GM19395 (cell line): ENCODE data around the gene CTCF.

Source experiments
- ATAC-seq: cut with Tn5 transposase; IDR thresholded peaks from one replicate; pipeline ENCODE4 v1.9.1; 2021; ENCODE audit warnings: mild to moderate bottlenecking, moderate library complexity; ENCODE audit not compliant: unreplicated experiment

The CTCF gene

DNA sequence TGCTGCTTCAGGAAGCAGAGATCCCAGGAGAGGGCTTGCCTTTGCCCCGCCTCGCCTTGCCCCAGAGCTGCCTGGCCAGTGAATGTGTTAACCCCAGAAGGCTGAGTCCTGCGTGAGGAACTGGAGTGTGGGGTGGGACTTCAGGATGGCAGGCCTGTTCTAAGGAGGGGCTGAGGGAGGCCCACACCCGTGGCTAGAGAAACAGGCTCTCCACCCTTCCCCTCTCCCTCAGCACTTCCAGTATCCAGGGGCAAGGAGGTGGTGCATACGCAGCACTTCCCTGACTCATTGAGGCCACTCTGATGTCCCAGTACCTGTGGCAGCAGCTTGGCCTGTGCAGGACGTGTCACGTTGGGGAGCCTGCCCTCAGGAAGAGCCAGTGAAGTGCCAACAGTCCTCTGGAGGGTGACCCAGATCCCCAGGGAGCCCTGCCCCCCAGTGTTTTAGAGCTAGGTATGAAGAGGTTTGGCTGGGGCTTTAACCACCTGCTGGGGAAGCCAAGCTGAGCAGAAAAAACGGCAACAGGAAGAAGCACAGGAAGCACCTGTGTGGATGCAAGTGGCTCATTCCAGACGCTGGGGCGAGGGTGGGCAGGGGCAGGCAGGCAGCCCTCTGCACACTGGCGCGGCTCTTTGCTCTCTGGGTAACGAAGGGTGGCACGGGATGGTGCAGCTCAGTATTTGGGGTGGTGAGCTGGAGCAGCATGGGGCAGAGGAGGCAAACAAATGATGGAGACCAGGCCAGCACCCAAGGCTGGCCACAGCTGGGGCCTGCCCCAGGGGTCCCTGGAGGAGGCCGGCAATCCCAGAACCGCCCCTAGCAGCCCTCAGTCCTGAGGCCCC is 14.7 kb upstream of the CTCF start:
- ATAC-seq = no peak

DNA sequence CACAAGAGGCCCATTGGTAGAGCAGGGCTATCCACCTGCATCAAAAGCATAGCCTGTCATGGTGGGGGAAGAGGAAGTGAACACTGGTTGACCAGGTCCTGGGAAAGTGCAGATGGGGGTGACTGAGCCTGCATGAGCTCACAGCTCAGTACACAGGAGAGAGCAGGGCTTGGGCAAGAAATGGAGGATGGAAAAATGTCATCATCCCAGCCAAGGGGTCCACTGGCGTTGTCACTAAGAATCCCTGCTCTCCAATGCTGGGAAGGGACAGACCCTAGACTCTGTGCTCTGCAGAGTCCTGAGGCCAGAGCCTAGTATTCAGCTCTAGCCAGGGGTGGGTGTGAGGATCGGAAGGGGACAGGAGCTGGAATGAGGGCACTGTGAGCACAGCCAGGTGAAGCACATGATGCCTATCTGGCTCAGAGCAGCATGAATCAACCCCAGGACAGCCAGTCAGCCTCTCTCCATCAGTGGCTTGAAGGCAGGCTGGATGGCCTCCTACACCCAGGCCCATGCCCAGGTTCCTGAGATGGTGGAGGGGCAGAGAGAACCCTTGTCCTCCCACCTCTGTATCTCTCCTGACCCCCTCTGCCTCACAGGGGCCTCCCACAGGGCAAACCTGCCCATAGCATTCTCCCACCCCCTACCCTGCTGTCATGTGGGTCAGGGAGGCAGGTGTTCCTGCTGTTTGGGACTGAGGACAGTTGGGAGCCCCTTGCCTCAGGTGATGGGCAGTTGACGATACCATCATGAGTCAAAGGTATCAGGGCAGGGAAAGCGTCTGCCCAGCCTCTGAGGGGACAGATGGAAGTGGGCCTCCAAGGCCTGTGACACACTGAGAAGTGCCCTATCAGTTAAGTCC is 13.8 kb upstream of the CTCF start:
- no peak for ATAC-seq

DNA sequence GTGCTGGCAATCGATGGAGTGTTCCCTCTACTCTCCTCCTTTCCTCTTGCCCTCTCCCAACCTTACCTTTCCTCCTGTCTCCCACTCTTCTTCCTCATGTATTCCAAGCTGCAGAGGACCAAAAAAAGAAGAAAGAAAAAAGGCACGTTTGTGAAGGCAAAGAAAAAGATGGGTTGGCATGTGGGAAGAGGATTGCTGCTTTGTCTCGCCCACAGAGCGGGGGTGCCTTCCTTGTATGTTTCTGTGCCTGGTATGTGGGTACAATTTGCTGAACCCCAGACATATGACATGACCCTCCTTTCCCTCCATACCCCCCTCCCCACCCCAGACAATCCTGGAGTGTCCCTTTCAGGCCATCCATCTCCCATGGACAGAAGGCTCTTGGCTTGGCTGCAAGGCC is 13.1 kb upstream of the CTCF start:
- ATAC-seq = no peak

DNA sequence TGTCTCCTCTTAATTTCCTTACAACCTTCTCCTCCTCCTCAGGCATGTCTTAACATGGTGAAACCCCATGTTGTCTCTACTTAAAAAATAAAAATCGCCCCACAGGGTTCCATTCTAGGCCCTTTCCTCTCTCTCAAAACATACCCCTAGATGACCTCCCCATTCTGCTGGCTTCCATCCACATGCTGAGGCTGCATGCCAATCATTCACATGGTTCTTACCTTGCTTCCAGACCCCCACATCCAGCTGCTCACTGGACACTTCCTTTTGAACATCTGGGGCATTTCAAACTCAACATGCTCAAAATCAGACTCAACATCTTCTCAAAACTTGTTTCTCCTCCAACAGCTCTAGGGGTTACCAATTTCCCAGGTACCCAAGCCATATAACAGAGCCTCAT is 12.4 kb upstream of the CTCF start:
- no peak for ATAC-seq

DNA sequence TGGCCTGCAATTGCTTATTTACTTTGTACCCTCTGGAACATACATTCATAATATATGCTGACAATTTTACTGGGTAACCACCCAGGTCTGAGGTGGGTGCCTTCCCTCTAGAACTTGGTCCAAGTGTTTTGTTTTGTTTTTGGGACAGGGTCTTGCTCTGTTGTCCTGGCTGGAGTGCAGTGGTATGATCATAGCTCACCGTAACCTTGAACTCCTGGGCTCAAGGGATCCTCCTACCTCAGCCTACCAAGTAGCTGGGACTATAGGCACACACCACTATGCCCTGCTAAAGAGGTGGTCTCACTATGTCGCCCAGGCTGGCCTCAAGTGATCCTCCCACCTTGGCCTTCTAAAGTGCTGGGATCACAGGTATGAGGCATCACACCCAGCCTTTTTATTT is 11.2 kb upstream of the CTCF start:
- ATAC-seq = no peak

DNA sequence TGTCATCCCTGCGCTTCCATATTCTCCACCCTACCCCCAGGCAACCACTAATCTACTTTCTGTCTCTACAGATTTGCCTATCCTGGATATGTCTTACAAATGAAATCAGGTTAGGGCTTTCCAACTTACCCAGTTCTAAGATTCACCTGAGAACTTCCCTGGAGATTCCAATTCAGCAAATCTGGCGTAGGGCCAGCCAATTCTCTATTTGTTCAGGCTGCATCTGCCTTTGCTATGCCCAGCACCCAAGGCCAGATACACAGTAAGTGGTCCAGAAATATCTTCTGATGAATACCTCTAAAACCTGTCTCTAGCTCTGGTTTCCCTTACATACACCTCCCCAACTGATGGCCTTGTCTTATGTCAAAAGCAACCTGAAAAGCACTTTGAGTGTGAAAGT is 10.4 kb upstream of the CTCF start:
- ATAC-seq = no peak

DNA sequence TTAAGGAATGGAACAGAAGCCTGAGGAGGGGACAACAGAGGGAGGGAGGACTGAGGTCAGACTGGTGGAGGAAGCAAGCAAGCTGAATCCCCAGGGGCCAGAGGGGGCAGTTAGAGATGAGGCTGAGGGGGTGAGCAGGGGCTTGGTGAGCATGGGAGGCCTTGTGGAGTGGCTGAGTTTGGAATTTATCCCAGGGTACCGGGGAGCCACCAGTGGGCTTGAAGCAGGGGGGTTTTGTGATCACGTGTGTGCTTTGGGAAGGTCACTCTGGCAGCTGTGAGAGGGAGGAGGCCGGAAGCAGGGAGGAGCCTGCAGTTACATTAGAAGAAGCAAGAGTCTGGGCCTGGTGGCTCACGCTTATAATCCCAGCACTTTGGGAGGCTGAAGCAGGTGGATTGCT is 9.8 kb upstream of the CTCF start:
- no peak for ATAC-seq

DNA sequence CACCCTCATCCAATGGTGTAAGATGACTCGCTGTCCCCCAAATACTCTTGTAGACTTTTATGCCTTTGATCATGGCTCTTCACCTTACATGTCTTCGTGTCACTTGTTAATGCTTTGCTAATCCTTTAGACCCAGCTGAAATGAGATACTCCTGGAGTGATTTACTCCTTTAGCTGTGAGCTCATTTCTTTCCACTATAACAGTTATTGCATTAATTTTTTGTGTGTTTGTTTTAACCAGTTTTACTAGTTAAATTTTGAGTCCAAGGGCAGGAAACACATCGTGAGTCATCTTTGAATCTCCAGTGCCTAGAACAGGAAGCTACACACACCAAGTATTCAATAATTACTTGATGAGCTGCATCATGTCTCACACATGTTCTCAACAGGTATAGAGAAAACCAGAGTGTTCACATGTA is 6.5 kb upstream of the CTCF start:
- ATAC-seq = peak; percentile 46

DNA sequence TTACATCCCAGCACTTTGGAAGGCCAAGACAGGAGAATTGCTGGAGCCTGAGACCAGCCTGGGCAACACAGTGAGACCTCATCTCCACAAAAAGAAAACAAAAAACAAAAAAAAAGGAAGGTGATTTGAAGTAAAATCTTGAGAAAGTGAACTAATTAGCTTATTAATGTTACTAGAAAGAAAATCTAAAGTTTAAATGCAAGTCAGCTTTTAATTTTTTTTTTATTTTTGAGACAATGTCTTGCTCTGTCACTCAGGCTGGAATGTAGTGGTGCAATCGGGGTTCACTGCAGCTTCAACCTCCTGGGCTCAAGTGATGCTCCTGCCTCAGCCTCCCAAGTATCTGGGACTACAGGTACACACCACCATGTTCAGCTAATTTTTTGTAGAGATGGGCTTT is 3.5 kb upstream of the CTCF start:
- ATAC-seq = no peak

DNA sequence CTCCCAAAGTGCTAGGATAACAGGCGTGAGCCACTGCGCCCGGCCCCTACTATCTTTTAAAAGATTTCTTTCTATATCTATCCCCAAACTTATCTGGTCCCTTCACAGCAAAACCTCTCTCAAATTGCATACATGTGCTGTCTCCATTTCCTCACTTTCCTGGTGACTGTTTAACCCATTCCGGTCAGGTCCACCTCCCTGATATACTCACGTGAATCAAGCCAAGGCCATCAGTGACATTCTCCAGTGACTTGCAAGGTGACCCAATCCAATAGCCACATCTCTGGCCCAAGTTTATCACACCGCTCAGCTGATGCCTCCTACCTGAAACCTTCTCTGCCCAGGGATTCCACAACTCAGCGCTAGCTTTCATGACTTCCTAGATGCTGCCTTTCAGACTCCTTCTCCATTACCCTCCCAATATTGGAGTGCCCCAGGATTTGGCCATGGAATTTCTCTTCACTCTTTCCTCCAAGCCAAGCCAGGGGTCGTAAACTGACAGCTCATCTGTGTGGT is 1.4 kb upstream of the CTCF start:
- ATAC-seq = no peak

DNA sequence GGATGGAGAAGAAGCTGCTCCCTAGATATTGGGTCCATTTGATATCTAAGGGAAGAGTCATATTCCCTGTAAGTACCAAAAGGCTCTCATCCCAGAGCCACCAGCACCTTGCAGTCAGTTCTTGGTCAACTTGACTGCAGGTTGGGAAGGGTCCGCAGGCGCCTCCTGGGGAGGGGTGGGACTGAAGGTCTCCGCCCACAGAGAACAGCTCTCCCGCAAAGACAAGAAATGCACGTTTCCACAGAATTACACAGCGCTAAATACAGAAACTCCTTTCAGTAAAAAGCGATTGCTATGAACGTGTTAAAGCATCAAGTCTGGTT is 864 bp upstream of the CTCF start:
- ATAC-seq = no peak

DNA sequence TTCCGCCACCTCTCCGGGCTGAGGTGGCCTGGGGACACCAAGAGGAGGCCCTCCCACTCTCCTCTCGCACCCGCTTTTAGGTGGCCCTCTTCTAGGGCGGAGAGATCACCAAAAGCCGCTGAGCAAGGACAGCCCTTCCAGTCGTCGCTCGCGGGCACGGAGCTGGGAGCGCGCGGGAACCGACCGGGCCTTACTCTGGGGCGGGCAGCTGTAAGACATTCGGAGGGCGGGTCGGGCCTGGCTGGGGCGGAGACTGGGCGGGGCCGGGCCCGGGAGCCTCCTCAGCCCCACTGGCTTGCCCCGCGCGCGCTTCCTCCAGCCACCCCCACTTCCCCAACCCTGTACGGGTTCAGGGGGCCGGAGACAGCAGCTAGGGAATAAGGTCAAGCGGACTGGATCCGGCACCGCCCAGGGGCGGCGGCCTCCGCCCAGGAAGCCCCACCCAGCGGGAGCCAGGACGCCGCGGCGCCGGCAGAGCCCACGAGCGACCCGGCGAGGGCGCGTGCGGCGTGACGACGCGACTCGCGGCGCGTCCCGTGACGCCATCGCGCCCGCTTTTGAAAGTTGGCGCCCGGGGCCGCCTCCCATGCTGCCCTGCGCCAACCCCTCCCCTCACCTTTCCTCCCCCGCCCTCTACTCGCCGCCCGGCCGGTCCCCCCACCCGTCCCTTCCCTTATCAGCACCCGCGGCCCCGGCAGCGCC is 351 bp upstream of the CTCF start:
- ATAC-seq = peak; percentile 81

DNA sequence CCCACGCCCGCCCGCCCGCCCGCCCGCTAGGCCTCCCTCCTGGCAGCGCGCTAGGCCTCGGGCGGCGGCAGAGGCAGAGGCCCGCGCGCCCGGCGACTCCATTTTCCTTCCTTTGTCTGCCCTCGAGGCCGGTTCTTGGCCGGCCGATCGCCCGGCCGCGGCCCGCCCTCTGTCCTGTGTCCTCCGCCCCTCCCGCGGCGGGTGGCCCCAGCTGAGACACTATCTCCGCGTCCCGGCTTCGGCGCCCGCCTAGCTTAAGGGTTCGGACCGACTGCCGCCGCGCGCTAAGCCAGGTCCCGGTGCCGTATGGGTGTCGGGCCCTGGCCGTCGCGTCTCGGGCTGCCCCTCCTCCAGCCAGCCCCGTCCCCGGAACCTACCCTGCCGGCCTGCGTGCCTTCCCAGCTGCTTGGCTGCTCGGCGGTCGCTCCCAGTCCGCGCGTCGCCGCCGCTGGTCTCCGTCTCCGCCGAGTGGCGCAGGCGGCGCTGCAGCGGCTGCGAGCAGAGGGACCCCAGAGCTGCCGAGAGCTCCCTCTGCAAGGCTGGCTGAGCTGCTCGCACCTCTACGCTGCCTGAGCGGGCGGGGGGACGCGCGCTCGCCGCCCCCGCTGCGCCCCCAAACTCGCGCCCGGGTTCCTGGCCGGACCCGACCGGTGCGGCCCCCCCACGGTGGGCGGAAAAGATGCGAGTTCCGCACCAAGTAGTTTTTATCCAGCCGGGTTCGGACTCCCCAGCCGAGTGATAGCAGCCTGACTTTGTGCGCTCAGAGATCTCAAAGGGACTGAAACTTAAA is 787 bp downstream of the CTCF start:
- peak; percentile 6 for ATAC-seq

DNA sequence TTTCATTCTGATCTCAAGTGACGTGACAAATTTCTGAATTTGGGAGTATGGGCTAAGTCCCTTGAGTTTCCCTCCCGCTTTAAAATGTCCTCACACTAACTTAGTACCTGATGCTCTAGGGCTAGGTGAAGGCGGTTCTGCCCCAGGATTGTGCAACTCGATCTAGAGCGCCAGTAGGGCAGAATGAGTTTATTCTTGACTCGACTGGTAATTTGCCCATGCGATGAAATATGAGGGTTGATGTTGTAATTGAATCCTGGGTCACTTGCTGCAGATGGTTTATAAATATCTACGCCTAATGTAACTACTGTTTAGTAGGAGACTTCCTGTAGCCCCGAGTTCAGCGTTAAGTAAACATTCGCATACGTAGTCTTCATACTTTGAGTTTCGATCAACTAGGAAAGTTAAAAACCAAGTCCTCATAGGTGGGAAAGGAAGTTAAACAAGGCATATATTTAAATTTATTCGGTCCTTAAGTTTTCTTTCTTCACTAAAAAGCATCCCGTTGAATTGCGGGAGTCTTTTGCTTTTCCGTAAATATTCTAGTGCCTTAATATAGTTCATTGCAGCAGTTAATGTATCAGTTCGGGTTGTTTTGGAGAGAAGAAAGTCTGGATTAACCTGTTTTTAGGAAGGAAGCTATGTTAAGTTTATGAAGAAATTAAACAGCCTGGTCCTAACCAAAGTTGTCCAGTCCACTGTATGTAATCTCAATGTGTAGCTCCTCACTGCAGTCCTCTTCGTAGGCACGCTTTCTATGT is 1.6 kb downstream of the CTCF start:
- no peak for ATAC-seq

DNA sequence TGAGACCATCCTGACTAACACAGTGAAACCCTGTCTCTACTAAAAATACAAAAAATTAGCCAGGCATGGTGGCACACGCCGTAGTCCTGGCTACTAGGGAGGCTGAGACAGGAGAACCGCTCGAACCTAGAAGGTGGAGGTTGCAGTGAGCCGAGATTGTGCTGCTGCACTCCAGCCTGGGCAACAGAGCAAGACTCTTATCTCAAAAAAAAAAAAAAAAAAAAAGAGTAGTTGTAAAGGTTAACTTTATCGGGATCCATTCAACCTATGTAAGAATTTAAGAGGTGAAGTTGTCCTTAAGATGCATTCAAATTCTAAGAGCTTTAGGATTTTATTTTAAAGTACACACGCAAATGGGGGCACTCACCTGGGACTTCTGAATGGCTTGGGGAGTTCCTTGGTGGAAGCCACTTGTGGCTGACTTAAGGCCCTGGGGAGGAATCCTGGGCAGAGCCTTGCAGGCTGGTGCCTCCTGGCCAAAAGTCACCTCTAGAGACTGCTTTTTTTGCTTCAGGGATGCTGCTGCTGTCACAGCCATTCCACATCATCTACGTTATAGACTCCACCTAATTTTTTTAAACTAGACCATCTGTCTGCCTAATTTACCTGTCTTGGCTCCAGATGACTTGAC is 3.3 kb downstream of the CTCF start:
- ATAC-seq = no peak

DNA sequence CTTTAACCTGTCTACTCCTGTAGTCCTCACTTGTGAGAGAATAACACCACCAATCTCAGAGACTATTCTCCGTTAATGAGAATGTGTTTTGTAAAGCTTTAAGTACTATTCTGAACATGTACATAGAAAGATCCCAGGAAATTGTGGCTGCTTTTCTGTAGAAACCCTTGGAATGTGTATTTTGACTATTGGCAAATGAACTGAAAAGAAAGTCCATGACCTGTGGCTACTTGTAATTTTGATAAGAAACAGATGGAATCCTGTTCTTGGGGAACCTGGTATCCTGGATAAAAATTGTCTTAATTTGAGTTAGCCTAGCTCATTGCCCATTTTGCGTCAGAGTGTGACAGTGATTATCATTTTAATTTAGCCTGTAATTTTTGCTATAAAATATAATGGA is 9.1 kb downstream of the CTCF start:
- ATAC-seq = no peak

DNA sequence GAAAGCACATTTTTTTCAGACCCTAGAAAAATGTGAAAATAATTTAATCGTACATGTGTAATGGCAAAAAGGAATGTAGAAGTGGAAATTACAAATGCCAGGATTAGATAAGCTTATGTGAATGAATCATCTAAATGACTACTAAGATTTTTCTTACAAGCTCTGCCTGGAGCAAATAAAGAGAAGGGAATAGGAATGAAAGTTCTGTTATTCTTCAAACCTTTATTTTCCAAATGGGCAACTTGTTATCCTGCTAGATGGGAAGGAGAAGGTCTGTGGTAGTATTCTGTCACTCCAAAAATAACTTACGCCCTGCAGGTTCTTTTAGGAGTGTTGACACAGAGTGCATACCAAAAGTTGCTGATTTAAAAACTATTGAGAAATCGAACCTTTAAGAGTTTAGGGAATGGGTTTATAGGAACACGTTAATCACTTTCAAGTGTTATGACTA is 9.7 kb downstream of the CTCF start:
- no peak for ATAC-seq

DNA sequence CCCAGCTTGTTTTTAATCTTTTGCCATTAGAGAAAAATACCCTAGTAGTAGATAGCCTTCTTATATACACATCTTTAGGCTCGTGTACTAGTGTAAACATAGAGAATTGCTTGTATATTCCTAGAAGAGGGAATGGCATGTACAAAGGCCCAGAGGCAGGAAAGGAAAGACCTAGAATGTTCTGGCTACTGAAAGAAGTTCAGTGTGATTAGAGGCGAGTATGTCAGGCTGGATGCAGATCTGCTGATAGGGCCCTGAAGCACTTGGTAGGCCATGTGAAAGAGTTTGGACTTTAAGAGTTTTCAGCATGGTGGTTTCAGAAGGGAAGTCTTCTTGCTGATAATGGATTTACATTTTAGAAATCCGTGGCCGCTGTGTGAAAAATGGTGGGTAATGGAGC is 17.4 kb downstream of the CTCF start:
- no peak for ATAC-seq

DNA sequence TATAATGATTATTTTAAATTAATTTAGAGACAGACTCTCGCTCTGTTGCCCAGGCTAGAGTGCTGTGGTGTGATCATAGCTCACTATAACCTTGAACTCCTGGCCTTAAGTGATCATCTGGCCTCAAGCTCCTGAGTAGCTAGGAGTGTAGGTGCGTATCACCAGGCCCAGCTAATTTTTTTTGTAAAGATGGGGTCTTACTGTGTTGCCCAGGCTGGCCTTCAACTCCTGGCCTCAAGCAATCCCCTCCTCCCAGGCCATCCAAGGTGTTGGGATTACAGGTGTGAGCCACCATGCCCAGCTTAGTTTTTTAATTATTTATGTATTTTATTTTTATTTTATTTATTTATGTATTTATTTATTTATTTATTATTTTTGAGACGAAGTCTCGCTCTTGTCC is 17.9 kb downstream of the CTCF start:
- ATAC-seq = no peak
